IMR-90 (cell line): Measurements from ENCODE around the gene RCL1. TPM values are rescaled to one million over a fixed set of nuclear protein-coding genes. Genes with fewer than 3 reads are reported as not detected.

Experiments
- ATAC-seq: fragments of 200-7000 bp; cut with Tn5 transposase; 2 replicates; pipeline ENCODE4 v1.9.1; 2020; ENCODE audit warnings: low read depth, mild to moderate bottlenecking, moderate library complexity
- BruUV-seq: library from RNA; stranded (reverse); fragments of 400-500 nt; replicated peaks from 2 replicates; lab custom pipeline; 2021; lab: Mats Ljungman, UMichigan
- CTCF ChIA-PET: fragments of 300-600 bp; formaldehyde crosslinking; extraction: SDS; loops from one replicate; lab custom pipeline; 2021; ENCODE audit warnings: antibody characterized with exemption; lab: Yijun Ruan, JAX
- POLR2A ChIA-PET: fragments of 300-600 bp; sonication (Branson Sonifier 250); formaldehyde crosslinking; loops from one replicate; lab custom pipeline; 2022; ENCODE audit warnings: antibody characterized with exemption; ENCODE audit not compliant: unreplicated experiment; lab: Charles Lee
- DNase-seq: peaks from one replicate; pipeline ENCODE4 v3.0.0; 2013
- H2AFZ ChIP-seq: replicated peaks from 2 replicates; pipeline ENCODE3; 2013; ENCODE audit warnings: low read length, mild to moderate bottlenecking; ENCODE audit not compliant: poor library complexity
- H2AK5ac ChIP-seq: 2 replicates; pipeline ENCODE4 v1.6.1; 2013; ENCODE audit warnings: low read depth, low read length, inconsistent platforms
- H2AK9ac ChIP-seq: replicated peaks from 2 replicates; pipeline ENCODE3; 2013; ENCODE audit warnings: mild to moderate bottlenecking, low read depth, low read length, moderate library complexity; ENCODE audit not compliant: poor library complexity
- H2BK120ac ChIP-seq: 2 replicates; pipeline ENCODE4 v1.6.1; 2013; ENCODE audit warnings: low read depth, low read length, inconsistent platforms
- H2BK15ac ChIP-seq: 3 replicates; pipeline ENCODE4 v1.6.1; 2013; ENCODE audit warnings: low read depth, low read length, inconsistent platforms
- H2BK20ac ChIP-seq: 2 replicates; pipeline ENCODE4 v1.6.1; 2013; ENCODE audit warnings: low read depth, mild to moderate bottlenecking, inconsistent platforms, low read length, moderate library complexity
- H2BK5ac ChIP-seq: 2 replicates; pipeline ENCODE4 v1.6.1; 2013; ENCODE audit warnings: mild to moderate bottlenecking, low read depth, low read length, inconsistent platforms; ENCODE audit not compliant: poor library complexity, severe bottlenecking
- H3K14ac ChIP-seq: replicated peaks from 2 replicates; pipeline ENCODE4 v1.6.1; 2013; ENCODE audit warnings: low read depth, low read length, inconsistent platforms
- H3K18ac ChIP-seq: 2 replicates; pipeline ENCODE4 v1.6.1; 2013; ENCODE audit warnings: low read depth, low read length, control low read depth
- H3K23ac ChIP-seq: 2 replicates; pipeline ENCODE4 v1.6.1; 2013; ENCODE audit warnings: low read depth, low read length, inconsistent platforms
- H3K27ac ChIP-seq: 2 replicates; pipeline ENCODE4 v1.5.1; 2013; ENCODE audit warnings: mild to moderate bottlenecking, control low read depth, low read length; ENCODE audit not compliant: insufficient read depth
- H3K27me3 ChIP-seq: 2 replicates; pipeline ENCODE4 v1.6.1; 2013; ENCODE audit warnings: low read length; ENCODE audit not compliant: control insufficient read depth, insufficient read depth
- H3K36me3 ChIP-seq: 2 replicates; pipeline ENCODE4 v1.6.1; 2013; ENCODE audit warnings: low read length, mixed read lengths; ENCODE audit not compliant: control insufficient read depth, insufficient read depth
- H3K4ac ChIP-seq: 2 replicates; pipeline ENCODE4 v1.6.1; 2013; ENCODE audit warnings: low read depth, low read length, inconsistent platforms
- H3K4me1 ChIP-seq: 2 replicates; pipeline ENCODE4 v1.6.1; 2013; ENCODE audit warnings: low read length, mixed read lengths; ENCODE audit not compliant: control insufficient read depth, insufficient read depth
- H3K4me2 ChIP-seq: 2 replicates; pipeline ENCODE4 v1.6.1; 2013; ENCODE audit warnings: low read depth, mild to moderate bottlenecking, control low read depth, low read length, moderate library complexity
- H3K4me3 ChIP-seq: 2 replicates; pipeline ENCODE4 v1.5.1; 2013; ENCODE audit warnings: low read depth, mild to moderate bottlenecking, control low read depth, low read length, moderate library complexity; ENCODE audit not compliant: insufficient read depth
- H3K56ac ChIP-seq: 2 replicates; pipeline ENCODE4 v1.6.1; 2013; ENCODE audit warnings: low read length, inconsistent platforms; ENCODE audit not compliant: insufficient read depth; ENCODE audit errors: extremely low read depth
- H3K79me1 ChIP-seq, 2 experiments: 2 replicates each; pipeline ENCODE4 v1.6.1; 2013; ENCODE audit warnings: low read length in 2 of 2, inconsistent platforms in 1 of 2, low read depth in 1 of 2
- H3K9ac ChIP-seq: 2 replicates; pipeline ENCODE4 v1.6.1; 2013; ENCODE audit warnings: low read depth, low read length, control low read depth
- H3K9me1 ChIP-seq: 2 replicates; pipeline ENCODE4 v1.6.1; 2013; ENCODE audit warnings: low read length, inconsistent platforms; ENCODE audit not compliant: insufficient read depth
- H3K9me3 ChIP-seq: 2 replicates; pipeline ENCODE4 v1.6.1; 2013; ENCODE audit warnings: low read length; ENCODE audit not compliant: control insufficient read depth, insufficient read depth
- H4K20me1 ChIP-seq: 2 replicates; pipeline ENCODE4 v1.6.1; 2013; ENCODE audit warnings: low read length, inconsistent platforms; ENCODE audit not compliant: insufficient read depth
- H4K5ac ChIP-seq: 2 replicates; pipeline ENCODE4 v1.6.1; 2013; ENCODE audit warnings: mild to moderate bottlenecking, low read depth, low read length, control low read depth
- H4K8ac ChIP-seq, 2 experiments: 2 replicates each; pipeline ENCODE4 v1.6.1; 2013; ENCODE audit warnings: low read depth in 2 of 2, low read length in 2 of 2, control low read depth in 1 of 2, inconsistent platforms in 1 of 2
- H4K91ac ChIP-seq: 2 replicates; pipeline ENCODE4 v1.6.1; 2013; ENCODE audit warnings: low read depth, low read length, inconsistent platforms; ENCODE audit not compliant: insufficient read depth
- BHLHE40 ChIP-seq: fragments of 150-350 bp; IDR thresholded peaks from 2 replicates; pipeline ENCODE4 v1.6.1; 2016; ENCODE audit warnings: mild to moderate bottlenecking, low read depth, low read length
- FOS ChIP-seq: fragments of 150-350 bp; IDR thresholded peaks from 2 replicates; pipeline ENCODE4 v1.6.1; 2016; ENCODE audit warnings: low read depth, low read length
- MAFK ChIP-seq: IDR thresholded peaks from 2 replicates; pipeline ENCODE4 v1.6.1; 2012; ENCODE audit warnings: low read depth, low read length, improper control_type of control experiment
- MAZ ChIP-seq: IDR thresholded peaks from 2 replicates; pipeline ENCODE4 v1.6.1; 2012; ENCODE audit warnings: low read depth, mild to moderate bottlenecking, low read length, improper control_type of control experiment, moderate library complexity, borderline replicate concordance
- MXI1 ChIP-seq: IDR thresholded peaks from 2 replicates; pipeline ENCODE4 v1.6.1; 2012; ENCODE audit warnings: low read depth, mild to moderate bottlenecking, low read length, moderate library complexity, borderline replicate concordance
- NFE2L2 ChIP-seq: fragments of 150-350 bp; IDR thresholded peaks from 2 replicates; pipeline ENCODE4 v1.6.1; 2016; ENCODE audit warnings: low read depth, mild to moderate bottlenecking, low read length
- POLR2A ChIP-seq: IDR thresholded peaks from 2 replicates; pipeline ENCODE4 v1.6.1; 2012; ENCODE audit warnings: mild to moderate bottlenecking, low read depth, low read length
- RAD21 ChIP-seq: IDR thresholded peaks from 2 replicates; pipeline ENCODE4 v1.6.1; 2012; ENCODE audit warnings: low read length, improper control_type of control experiment
- RCOR1 ChIP-seq: IDR thresholded peaks from 2 replicates; pipeline ENCODE4 v1.6.1; 2012; ENCODE audit warnings: mild to moderate bottlenecking, low read length, improper control_type of control experiment; ENCODE audit not compliant: insufficient replicate concordance
- RFX5 ChIP-seq: IDR thresholded peaks from 2 replicates; pipeline ENCODE4 v1.8.0; 2012; ENCODE audit warnings: low read depth, mild to moderate bottlenecking, low read length, moderate library complexity
- SMC3 ChIP-seq: fragments of 150-350 bp; IDR thresholded peaks from 2 replicates; pipeline ENCODE4 v1.6.1; 2016; ENCODE audit warnings: low read depth, mild to moderate bottlenecking, antibody characterized with exemption, low read length, moderate library complexity
- WGBS, 2 experiments: methylation state at CpG; one replicate each; pipeline versions ENCODE4 v1.1.5 to v1.1.7; 2013; ENCODE audit warnings: missing lambda C conversion rate in 2 of 2; ENCODE audit not compliant: insufficient read length in 1 of 2; ENCODE audit errors: extremely low coverage in 2 of 2; 5-methylcytosine and 5-hydroxymethylcytosine counted together
- dilution Hi-C: fragments of 300-500 bp; cut with HindIII; formaldehyde crosslinking; loops from one replicate; pipeline ENCODE4 v1.14.3; 2018; ENCODE audit warnings: low sequenced_read_pairs; ENCODE audit not compliant: unreplicated experiment
- in situ Hi-C: fragments of 300-500 bp; cut with MboI; formaldehyde crosslinking; loops from 3 replicates; pipeline ENCODE4 v1.14.3; 2019; ENCODE audit warnings: low sequenced_read_pairs, inconsistent platforms, mixed read lengths
- intact Hi-C: fragments of 100-400 bp; cut with micrococcal nuclease; formaldehyde crosslinking; loops from 2 replicates; pipeline ENCODE4 v1.10.0; 2022
- polyA plus RNA-seq, 3 experiments: library from polyadenylated mRNA; depleted of rRNA; stranded (reverse); fragments of >200 nt; gene quantifications; 2 replicates each; pipeline ENCODE4 v1.2.3, GENCODE V29; 2012; ENCODE audit warnings: low replicate concordance in 1 of 3
- total RNA-seq: library from RNA; depleted of rRNA; stranded (reverse); fragments of >200 nt; gene quantifications from 2 replicates; pipeline ENCODE4 v1.2.3, GENCODE V29; 2012

The RCL1 gene
- total and polyA plus RNA-seq, 2 of the 4 experiments (the other 2 are of a cell fraction) = 12.3 to 13.8 TPM

DNA sequence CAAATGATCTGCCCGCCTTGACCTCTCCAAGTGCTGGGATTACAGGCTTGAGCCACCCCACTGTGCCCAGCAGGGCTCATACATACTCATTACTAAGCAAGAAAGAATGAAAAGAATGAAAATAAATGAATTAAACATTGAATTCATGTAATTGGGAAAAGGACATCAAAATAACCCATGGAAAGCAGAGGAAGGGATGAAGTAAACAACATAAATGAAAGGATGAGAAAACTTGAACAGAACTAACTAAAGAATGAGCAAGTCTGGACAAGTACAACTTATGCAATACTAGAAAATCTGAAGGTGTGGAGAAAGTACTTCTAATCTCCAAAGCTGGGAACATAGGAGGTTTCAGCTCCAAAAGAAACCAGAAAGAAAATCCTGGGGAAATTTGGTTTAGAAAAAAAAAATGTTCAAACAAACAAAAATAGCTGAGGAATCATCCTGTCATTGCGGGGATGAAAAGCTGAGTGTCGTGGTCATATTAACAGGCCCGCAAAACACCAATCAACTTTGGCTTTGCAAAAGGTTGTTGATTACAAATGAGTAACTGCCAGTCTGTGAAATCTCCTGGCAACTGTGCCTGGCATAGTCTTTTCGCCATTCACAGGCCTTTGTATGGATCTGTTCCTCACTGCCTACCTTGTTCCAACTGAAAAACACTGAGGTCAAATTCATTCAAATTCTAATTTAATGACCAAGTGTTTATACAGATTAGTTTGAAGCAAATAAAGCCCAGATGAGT lies 49.4 kb upstream of the RCL1 start:
- Histone ChIP-seq H3K4me3 (no peak overlapping the region), H3K9ac (no peak overlapping the region), H2BK5ac (peak overlapping the region; percentile 80), H2BK15ac (0 out of 3 replicates have a peak overlapping the region, but pooled peaks have one; percentile 28), H3K4me2 (peak overlapping the region; percentile 7; the same call in 1 of the 2 replicates), H2BK120ac (peak overlapping the region; percentile 87), H3K9me1 (0 out of 2 replicates have a peak, but pooled peaks cover 2% of the 10 kb centered on the region), H3K27me3 (no peaks in the 10 kb centered on the region), H2AFZ (peak overlapping the region; percentile 35), H3K4ac (peak overlapping the region; percentile 77), H2BK20ac (peak overlapping the region; percentile 82), H2AK9ac (peak overlapping the region; percentile 6), H3K27ac (peak overlapping the region; percentile 73; the same call in 1 of the 2 replicates), H4K5ac (peak overlapping the region; percentile 90), H3K9me3 (no peaks in the 10 kb centered on the region), H3K79me1 (peaks cover 6 to 15% of the 10 kb centered on the region in 2 experiments; a peak in 3 of 4 replicates), H4K8ac (peak overlapping the region in 1 of 2 experiments; percentile 79; a peak in 2 of 4 replicates), H3K4me1 (peaks cover 7% of the 10 kb centered on the region; the same call in 1 of the 2 replicates), H3K18ac (peak overlapping the region; percentile 97), H4K91ac (peak overlapping the region; percentile 77), H4K20me1 (0 out of 2 replicates have a peak, but pooled peaks cover 4% of the 10 kb centered on the region), H2AK5ac (0 out of 2 replicates have a peak overlapping the region, but pooled peaks have one; percentile 36), H3K14ac (peak overlapping the region; percentile 50), H3K56ac (no peak overlapping the region), H3K23ac (peak overlapping the region; percentile 86), H3K36me3 (no peaks in the 10 kb centered on the region)
- ChIA-PET CTCF (no interaction called here), POLR2A (interaction anchor here (0.7 kb wide), 1 partner anchor 163 kb away, joined by 3 read pairs; no protein-coding TSS in a partner anchor)
- ATAC-seq = no peak
- in situ Hi-C loops (no loop called here), dilution Hi-C loops (no loop called here), intact Hi-C loops (loop anchor here (5.0 kb wide), 2 partner anchors 141 to 361 kb away; no protein-coding TSS in a partner anchor)
- no CpG with 5 or more reads among the region's 5 CpGs for WGBS, 2 experiments
- no TSS peak for BruUV-seq
- DNase-seq = no peak
- TF ChIP-seq FOS = no peak
- no peak for TF ChIP-seq MAZ
- TF ChIP-seq MXI1 = no peak
- no peak for TF ChIP-seq MAFK
- no peak for TF ChIP-seq SMC3
- no peak for TF ChIP-seq RFX5
- TF ChIP-seq RAD21 = no peak
- TF ChIP-seq NFE2L2 = no peak
- TF ChIP-seq RCOR1 = no peak
- no peak for TF ChIP-seq BHLHE40
- no peak for TF ChIP-seq POLR2A
